ENCODE data around the gene NFKBIE. TPM values are rescaled to one million over a fixed set of nuclear protein-coding genes. Genes with fewer than 3 reads are reported as not detected.

The NFKBIE gene
- total RNA-seq, 2 experiments from 2014 or later = 43.0 to 43.1 TPM

DNA sequence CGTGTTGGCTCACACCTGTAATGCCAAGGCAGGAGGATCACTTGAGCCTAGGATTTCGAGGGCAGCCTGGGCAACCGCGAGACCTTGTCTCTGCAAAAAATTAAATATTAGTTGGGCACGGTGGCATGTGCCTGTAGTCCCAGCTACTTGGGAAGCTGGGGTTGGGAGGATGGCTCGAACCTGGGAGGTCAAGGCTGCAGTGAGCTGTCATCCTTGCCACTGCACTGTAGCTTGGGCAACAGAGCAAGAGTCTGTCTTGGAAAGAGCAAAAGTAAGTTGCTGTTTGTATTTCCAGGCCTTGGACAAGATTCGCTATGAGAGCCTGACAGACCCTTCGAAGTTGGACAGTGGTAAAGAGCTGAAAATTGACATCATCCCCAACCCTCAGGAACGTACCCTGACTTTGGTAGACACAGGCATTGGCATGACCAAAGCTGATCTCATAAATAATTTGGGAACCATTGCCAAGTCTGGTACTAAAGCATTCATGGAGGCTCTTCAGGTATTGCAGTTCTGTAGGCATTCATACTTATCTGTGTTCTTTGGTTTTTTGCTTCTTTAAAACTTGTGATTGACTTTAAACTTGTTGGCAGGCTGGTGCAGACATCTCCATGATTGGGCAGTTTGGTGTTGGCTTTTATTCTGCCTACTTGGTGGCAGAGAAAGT is 16.1 kb downstream of the NFKBIE start:
- Mint-ChIP-seq H3K4me3 (peak overlapping the region; percentile 96), H3K27ac (peak overlapping the region; percentile 93), H3K27me3 (peaks cover 5% of the 10 kb centered on the region), H3K9me3 (no peaks in the 10 kb centered on the region), H3K4me1 (ENCODE audit: low read depth) (peaks cover 65% of the 10 kb centered on the region), H3K36me3 (ENCODE audit: low read depth) (peaks cover 82% of the 10 kb centered on the region)
- intact Hi-C loops (cut with DNase I, micrococcal nuclease) = no loop called here
- Histone ChIP-seq H3K4me3 (ENCODE audit: low read length) (no peak overlapping the region), H3K27me3 (ENCODE audit: control insufficient read depth in 1 of 2, insufficient read depth in 2 of 2, low read length in 2 of 2) (no peaks in the 10 kb centered on the region), H3K9me3 (ENCODE audit: control insufficient read depth in 1 of 2, insufficient read depth in 1 of 2, low read length in 2 of 2) (no peaks in the 10 kb centered on the region), H3K27ac (ENCODE audit: low read depth in 1 of 2, low read length in 2 of 2) (peak overlapping the region in 1 of 2 donors; percentile 29), H3K4me1 (ENCODE audit: insufficient read depth, low read length) (peaks cover 46% of the 10 kb centered on the region), H3K36me3 (ENCODE audit: insufficient read depth, low read length) (peaks cover 60% of the 10 kb centered on the region)
- TF ChIP-seq, protein P1, sequence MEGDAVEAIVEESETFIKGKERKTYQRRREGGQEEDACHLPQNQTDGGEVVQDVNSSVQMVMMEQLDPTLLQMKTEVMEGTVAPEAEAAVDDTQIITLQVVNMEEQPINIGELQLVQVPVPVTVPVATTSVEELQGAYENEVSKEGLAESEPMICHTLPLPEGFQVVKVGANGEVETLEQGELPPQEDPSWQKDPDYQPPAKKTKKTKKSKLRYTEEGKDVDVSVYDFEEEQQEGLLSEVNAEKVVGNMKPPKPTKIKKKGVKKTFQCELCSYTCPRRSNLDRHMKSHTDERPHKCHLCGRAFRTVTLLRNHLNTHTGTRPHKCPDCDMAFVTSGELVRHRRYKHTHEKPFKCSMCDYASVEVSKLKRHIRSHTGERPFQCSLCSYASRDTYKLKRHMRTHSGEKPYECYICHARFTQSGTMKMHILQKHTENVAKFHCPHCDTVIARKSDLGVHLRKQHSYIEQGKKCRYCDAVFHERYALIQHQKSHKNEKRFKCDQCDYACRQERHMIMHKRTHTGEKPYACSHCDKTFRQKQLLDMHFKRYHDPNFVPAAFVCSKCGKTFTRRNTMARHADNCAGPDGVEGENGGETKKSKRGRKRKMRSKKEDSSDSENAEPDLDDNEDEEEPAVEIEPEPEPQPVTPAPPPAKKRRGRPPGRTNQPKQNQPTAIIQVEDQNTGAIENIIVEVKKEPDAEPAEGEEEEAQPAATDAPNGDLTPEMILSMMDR (IDR thresholded peaks at IDR 0.05) = no peak
- ChIA-PET CTCF (interaction anchor here (4.1 kb wide), 1 partner anchor 11 kb away, joined by 13 read pairs; no protein-coding TSS in a partner anchor), POLR2A (no interaction called here)
- DNase-seq = no peak
- ATAC-seq (ENCODE audit: poor library complexity) = no peak

DNA sequence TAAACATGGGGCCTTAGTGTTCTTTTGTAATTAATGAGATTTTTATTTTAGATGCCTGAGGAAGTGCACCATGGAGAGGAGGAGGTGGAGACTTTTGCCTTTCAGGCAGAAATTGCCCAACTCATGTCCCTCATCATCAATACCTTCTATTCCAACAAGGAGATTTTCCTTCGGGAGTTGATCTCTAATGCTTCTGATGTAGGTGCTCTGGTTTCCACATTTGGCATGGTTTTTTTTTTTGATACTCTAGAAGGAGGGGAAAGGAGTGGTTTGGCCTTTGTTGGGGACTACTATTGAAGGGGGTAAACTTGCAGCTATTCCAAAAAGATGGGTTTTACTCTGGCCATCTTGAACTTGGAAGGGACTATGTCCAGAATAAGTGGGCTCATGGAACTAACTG is 16.8 kb downstream of the NFKBIE start:
- TF ChIP-seq, protein P1 (IDR thresholded peaks at IDR 0.05) = no peak
- peak overlapping the region; percentile 96 for H3K4me3 Mint-ChIP-seq
- CTCF ChIA-PET = interaction anchor here (0.6 to 4.1 kb wide), 4 partner anchors 11 to 1136 kb away, joined by 3 to 13 read pairs (median 6); partner anchors contain the start of genes NFKBIE and SLC29A1
- DNase-seq (no peak), ATAC-seq (ENCODE audit: poor library complexity) (no peak)
- no peaks in the 10 kb centered on the region for H3K9me3 Mint-ChIP-seq
- Histone ChIP-seq H3K9me3 (ENCODE audit: control insufficient read depth in 1 of 2, insufficient read depth in 1 of 2, low read length in 2 of 2) (no peaks in the 10 kb centered on the region), H3K27me3 (ENCODE audit: control insufficient read depth in 1 of 2, insufficient read depth in 2 of 2, low read length in 2 of 2) (no peaks in the 10 kb centered on the region), H3K4me1 (ENCODE audit: insufficient read depth, low read length) (peaks cover 42% of the 10 kb centered on the region), H3K4me3 (ENCODE audit: low read length) (peak overlapping the region; percentile 70), H3K36me3 (ENCODE audit: insufficient read depth, low read length) (peaks cover 54% of the 10 kb centered on the region), H3K27ac (ENCODE audit: low read depth in 1 of 2, low read length in 2 of 2) (peak overlapping the region in 1 of 2 donors; percentile 98)
- H3K4me1 Mint-ChIP-seq (ENCODE audit: low read depth) = peaks cover 62% of the 10 kb centered on the region
- H3K36me3 Mint-ChIP-seq (ENCODE audit: low read depth) = peaks cover 76% of the 10 kb centered on the region
- intact Hi-C loops (cut with DNase I, micrococcal nuclease) = no loop called here
- H3K27ac Mint-ChIP-seq = peak overlapping the region; percentile 93
- POLR2A ChIA-PET = interaction anchor here (2.3 to 4.6 kb wide), 4 partner anchors 7 to 64 kb away, joined by 9 to 135 read pairs (median 26); partner anchors contain the start of genes AARS2 and SLC35B2
- H3K27me3 Mint-ChIP-seq = peaks cover 5% of the 10 kb centered on the region

DNA sequence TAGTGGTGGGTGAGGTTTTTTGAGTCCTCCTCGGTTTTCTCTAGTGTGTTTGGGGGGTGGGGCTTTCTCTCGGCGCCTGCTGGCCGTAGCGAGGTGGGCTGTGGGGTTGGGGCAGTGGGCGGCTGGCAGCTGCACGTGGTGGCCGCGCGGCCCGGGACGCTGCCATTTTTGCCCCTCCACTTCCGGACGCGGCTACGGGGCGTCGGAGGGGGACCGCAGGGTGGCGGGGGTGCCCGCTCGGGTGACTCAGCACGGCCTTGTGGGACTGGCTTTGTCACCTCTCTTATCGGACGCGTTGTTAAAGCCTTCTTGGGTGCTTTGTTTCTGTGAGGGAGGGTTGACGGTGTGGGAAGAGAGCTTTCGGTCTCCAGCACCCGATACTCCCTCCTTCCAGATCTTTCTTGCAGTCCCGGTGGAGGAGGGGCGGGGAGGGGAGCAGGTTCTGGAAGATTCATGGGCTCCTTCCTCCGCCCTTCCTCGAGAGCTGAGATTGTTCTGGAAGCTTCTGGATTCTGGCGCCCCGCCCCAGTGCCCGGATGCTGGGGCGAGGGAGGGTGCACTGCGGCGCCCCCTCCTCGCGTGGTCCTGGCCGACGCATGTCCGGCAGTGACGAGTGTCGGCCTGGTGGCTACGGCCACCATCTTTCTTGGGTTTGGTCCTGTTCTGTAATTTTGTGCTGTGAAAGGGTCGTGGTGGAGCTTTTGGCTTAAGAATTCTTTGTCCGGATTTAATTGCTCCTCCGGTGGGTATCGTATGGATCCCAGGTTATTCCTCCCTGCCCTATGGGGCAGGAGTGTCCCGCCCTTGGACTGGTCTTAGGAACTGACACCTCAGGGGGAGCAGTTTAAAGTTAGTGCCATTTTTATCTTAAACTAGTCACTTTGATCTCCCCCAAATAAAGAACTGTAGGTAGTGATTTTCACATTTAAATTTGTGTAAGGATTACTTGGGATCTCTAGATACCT is 17.7 kb downstream of the NFKBIE start:
- H3K4me3 ChIP-seq (ENCODE audit: low read length) = peak overlapping the region; percentile 70
- intact Hi-C loops (cut with DNase I, micrococcal nuclease) = loop anchor here (1.0 to 2.0 kb wide), 3 partner anchors 10 to 18 kb away; partner anchors contain the start of genes NFKBIE (in 2 of the 2) and SLC35B2 (in 1 of the 2)
- ATAC-seq (ENCODE audit: poor library complexity) (peak; percentile 55), DNase-seq (peak; percentile 75 to 93 (median 86))
- ChIA-PET POLR2A (interaction anchor here (0.8 to 4.6 kb wide), 22 partner anchors 8 to 1521 kb away, joined by 3 to 135 read pairs (median 6); partner anchors contain the start of genes AARS2, CDC5L, GTPBP2 and PEX6), CTCF (interaction anchor here (0.6 to 4.1 kb wide), 7 partner anchors 9 to 1137 kb away, joined by 3 to 13 read pairs (median 6); partner anchors contain the start of genes AARS2, NFKBIE, SLC29A1 and SLC35B2)
- Mint-ChIP-seq H3K4me1 (ENCODE audit: low read depth) (peaks cover 53% of the 10 kb centered on the region), H3K27ac (peak overlapping the region; percentile 93), H3K36me3 (ENCODE audit: low read depth) (peaks cover 66% of the 10 kb centered on the region), H3K9me3 (no peaks in the 10 kb centered on the region), H3K4me3 (peak overlapping the region; percentile 96), H3K27me3 (peaks cover 5% of the 10 kb centered on the region)
- H3K27me3 ChIP-seq (ENCODE audit: control insufficient read depth in 1 of 2, insufficient read depth in 2 of 2, low read length in 2 of 2) = no peaks in the 10 kb centered on the region
- peaks cover 44% of the 10 kb centered on the region for H3K36me3 ChIP-seq (ENCODE audit: insufficient read depth, low read length)
- peaks cover 37% of the 10 kb centered on the region for H3K4me1 ChIP-seq (ENCODE audit: insufficient read depth, low read length)
- no peaks in the 10 kb centered on the region for H3K9me3 ChIP-seq (ENCODE audit: control insufficient read depth in 1 of 2, insufficient read depth in 1 of 2, low read length in 2 of 2)
- TF ChIP-seq, protein P1 (IDR thresholded peaks at IDR 0.05) = no peak
- peak overlapping the region; percentile 92 to 98 for H3K27ac ChIP-seq (ENCODE audit: low read depth in 1 of 2, low read length in 2 of 2)
